ENCODE results near the gene LRRN4CL. TPM values are rescaled to one million over a fixed set of nuclear protein-coding genes. Genes with fewer than 3 reads are reported as not detected.
"Not testable (repeated sequence)": the region's sequence is repeated elsewhere in the genome, so short reads cannot be mapped to it uniquely, and the experiment has no call there.

The LRRN4CL gene
- total RNA-seq, 1 donor from 2014 or later = 0.17 TPM

- intact Hi-C loops (cut with micrococcal nuclease) = no loop called here
These were observed 20.6 kb upstream of the LRRN4CL start for GRCh38 chr11:62710001-62710345.

GRCh38 chr11:62709247-62710000, 20.1 kb upstream of the LRRN4CL start:
- intact Hi-C loops (cut with micrococcal nuclease) = loop anchor here (1.0 to 5.0 kb wide), 18 partner anchors 15 to 1478 kb away; partner anchors contain the start of genes C11orf98, CSKMT, EEF1G and EML3

DNA sequence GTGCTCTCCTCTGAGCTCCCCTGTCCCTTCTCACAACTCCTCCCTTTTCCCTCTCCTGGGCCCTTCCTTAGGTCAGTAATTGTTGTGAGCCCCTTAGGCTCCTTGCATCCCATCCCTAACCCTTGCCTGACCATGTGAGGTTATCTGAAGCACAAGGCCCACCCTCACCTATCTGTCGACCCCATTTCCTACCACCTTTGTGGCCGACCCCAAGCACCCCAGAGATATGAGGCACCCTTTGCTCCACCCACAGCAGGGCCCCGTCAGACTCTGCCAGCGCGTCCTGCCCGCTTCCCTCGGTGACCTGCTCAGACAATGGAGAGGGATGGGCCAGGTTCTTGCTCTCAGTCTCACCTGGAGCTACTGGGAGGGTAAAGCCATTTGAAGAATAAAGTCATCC, 19.5 kb upstream of the LRRN4CL start:
- intact Hi-C loops (cut with micrococcal nuclease) = loop anchor here (1.0 to 5.0 kb wide), 18 partner anchors 14 to 1479 kb away; partner anchors contain the start of genes C11orf98, CSKMT, EEF1G and EML3

DNA sequence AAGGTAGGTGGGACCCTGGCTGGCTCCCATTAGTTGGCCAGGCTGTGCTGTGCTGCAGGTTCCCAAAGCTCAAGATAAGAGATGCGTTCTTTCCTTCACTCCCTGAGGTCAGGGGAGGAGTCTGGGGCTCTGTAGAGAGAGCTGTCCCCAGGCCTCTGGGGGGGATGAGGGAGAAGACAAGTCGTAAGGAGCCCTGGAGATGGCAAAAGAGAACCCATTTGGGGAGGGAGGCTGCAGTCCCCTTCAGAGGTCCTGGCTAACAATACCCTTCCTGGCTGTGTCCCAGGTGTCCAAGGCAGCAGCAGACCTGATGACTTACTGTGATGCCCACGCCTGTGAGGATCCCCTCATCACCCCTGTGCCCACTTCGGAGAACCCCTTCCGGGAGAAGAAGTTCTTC, 19.1 kb upstream of the LRRN4CL start:
- intact Hi-C loops (cut with micrococcal nuclease) = loop anchor here (5.0 kb wide), 1 partner anchor 1479 kb away; the partner anchor contains the start of gene STIP1

DNA sequence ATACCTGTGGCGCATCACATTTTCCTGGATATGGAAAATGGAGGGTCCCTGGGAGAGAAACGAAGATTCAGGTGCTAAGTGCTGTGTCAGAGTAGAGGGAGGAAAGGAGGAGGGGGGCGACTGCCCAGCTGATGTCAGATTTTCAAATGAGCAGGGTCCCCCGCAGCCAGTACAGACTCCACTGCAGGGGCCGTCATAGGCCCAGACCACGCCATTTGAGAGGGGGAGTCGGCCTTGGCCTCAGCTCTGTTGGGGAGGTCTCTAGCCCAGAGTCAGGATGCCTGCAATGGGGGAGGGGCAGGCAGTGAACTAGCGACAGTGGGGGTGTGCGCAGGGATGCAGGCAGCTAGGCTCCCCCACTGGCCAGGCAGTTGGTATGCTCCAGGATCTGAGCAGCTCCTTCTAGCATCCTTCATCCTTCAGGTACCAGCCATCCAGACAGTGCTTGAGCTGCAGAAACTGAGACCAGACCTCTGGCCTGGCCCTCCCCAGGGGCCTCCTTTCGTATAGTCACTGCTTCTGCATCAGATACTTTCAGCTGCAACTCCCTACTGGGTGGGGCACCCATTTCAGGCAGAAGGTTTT, 18.0 kb upstream of the LRRN4CL start, which contains the start of the genes BSCL2 and GNG3:
BSCL2 (minus strand) TSS at position 148 of the 585 bp plus-strand sequence. CDS start 229 bp downstream, outside the sequence.
GNG3 (plus strand) TSS at position 400 of the 585 bp plus-strand sequence. CDS start 620 bp downstream, outside the sequence.
- intact Hi-C loops (cut with micrococcal nuclease) = loop anchor here (5.0 kb wide), 1 partner anchor 1480 kb away; the partner anchor contains the start of gene STIP1

DNA sequence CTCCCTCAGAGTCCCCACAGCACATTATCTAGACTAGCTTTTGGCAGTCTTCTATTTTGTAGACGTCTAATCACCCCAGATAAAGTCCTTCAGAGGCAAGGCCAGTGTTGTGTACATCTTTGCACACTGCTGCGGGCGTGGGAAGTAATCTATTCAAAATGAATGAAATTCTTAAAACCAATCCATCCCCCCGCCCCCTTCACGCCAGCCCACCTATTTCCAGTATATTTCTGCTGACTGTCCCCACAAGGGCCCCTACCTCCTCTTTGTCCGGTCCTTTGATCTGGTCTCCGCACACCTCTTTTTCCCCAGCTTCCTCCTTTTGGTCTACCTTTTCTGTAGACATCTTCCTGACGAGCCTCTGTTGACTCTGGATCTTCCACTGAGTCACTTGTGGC, 17.5 kb upstream of the LRRN4CL start:
- intact Hi-C loops (cut with micrococcal nuclease) = loop anchor here (1.0 to 5.0 kb wide), 3 partner anchors 61 to 1480 kb away; partner anchors contain the start of genes GANAB and STIP1

DNA sequence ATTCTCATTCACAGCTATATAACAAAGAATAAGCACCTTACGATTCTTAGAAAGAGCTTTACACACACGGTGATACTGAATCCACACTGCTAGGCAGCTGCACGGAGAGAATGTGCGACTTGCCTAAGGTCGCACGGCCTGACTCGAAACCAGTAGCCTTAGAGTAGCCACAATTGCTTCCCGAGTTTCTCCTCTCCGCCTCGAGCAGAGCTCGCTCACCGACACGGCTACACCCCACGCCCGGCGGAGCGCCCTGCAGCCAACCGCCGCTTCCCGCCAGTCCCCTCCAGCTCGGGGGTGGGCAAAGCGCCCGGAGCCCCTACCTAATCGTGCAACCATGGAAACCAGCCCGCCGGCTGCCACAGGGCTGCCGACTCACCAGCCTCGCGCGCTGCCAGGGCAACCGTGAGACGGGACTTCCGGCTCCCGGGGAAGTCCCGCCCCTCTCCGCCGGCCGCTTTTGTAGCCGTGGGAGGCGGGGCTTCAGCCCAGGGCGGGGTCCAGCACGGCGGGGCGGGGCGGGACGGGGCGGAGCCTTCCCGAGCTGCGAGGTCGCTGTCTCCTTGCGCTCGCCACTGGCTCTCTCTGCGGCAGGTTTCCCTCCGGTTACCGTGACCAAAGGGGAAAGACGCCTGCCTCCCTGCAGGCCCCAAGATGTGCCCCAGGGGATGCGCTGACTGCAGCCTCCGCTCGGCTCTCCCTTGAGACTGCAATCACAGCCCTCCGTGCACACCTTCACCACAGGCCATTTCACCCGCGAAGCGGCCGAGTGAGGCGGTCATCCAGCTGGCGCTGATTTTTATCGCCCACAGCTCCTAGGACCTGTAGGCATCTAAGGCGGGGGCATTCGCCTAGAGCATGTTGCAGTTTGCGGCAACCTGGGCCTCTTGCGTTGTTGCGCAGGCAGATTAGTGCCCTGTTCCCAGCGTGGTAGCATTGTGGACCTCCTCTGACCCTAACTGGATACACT, 16.8 kb upstream of the LRRN4CL start:
- intact Hi-C loops (cut with micrococcal nuclease) = loop anchor here (1.0 to 5.0 kb wide), 3 partner anchors 60 to 1481 kb away; partner anchors contain the start of genes GANAB and STIP1

DNA sequence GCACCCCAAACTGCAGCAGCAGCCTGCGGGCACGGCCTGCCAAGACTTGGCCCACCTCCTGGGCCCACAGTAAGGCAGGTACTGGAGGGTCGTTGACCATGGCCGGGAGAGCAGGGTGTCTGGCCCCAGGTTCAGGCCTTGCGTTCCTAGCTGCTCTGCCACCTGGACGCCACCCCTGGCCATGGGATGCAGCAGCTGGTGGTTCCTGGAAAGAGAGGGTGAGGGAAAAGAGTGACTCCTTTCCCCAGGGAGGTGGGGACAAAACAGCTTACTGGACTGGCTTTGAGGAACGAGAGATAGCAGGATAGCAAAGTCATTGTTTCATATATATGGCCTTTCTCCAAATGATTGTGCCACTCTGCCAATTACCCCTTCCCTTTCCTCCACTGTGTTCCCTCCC, 16.1 kb upstream of the LRRN4CL start:
- intact Hi-C loops (cut with micrococcal nuclease) = loop anchor here (5.0 kb wide), 1 partner anchor 1482 kb away; the partner anchor contains the start of gene STIP1

GRCh38 chr11:62703921-62704320, 14.6 kb upstream of the LRRN4CL start:
- intact Hi-C loops (cut with micrococcal nuclease) = not testable (repeated sequence)

DNA sequence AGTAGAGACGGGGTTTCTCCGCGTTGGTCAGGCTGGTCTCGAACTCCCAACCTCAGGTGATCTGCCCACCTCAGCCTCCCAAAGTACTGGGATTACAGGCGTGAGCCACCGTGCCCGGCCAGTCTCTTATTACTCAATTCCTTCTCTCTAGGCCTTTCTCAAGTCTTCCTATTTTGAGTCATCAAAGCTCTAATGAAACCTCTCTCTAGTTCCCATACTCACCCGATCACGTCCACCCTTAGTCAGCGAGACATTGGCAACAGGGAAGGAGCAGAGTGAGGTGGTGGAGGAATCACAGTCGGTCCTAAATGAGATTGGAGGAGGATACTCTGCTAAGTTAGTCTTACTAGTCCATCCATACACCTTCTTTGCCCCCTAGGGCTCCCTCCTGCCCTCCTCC, 12.9 kb upstream of the LRRN4CL start:
- intact Hi-C loops (cut with micrococcal nuclease) = no loop called here

- intact Hi-C loops (cut with micrococcal nuclease) = loop anchor here (1.0 to 2.0 kb wide), 7 partner anchors 14 to 314 kb away; partner anchors contain the start of gene EML3
These were observed 5.3 kb upstream of the LRRN4CL start for GRCh38 chr11:62694455-62695167.

DNA sequence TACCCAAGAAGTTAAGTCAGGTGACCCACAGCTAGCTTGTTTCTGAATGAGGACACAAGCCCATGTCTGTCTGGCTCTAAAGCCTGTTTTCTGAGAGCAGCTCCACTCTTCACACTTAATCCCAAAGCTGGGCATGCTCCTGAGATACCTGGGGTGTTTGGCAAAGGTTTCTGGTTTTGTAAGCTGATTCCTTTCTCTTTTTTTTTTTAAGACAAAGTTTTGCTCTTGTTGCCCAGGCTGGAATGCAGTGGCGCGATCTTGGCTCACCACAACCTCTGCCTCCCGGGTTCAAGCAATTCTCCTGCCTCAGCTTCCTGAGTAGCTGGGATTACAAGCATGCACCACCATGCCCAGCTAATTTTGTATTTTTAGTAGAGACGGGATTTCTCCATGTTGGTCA, 4.3 kb upstream of the LRRN4CL start:
- intact Hi-C loops (cut with micrococcal nuclease) = loop anchor here (1.0 to 2.0 kb wide), 7 partner anchors 13 to 313 kb away; partner anchors contain the start of gene EML3

- intact Hi-C loops (cut with micrococcal nuclease) = no loop called here
These were observed 839 bp downstream of the LRRN4CL start for GRCh38 chr11:62688491-62688890.

DNA sequence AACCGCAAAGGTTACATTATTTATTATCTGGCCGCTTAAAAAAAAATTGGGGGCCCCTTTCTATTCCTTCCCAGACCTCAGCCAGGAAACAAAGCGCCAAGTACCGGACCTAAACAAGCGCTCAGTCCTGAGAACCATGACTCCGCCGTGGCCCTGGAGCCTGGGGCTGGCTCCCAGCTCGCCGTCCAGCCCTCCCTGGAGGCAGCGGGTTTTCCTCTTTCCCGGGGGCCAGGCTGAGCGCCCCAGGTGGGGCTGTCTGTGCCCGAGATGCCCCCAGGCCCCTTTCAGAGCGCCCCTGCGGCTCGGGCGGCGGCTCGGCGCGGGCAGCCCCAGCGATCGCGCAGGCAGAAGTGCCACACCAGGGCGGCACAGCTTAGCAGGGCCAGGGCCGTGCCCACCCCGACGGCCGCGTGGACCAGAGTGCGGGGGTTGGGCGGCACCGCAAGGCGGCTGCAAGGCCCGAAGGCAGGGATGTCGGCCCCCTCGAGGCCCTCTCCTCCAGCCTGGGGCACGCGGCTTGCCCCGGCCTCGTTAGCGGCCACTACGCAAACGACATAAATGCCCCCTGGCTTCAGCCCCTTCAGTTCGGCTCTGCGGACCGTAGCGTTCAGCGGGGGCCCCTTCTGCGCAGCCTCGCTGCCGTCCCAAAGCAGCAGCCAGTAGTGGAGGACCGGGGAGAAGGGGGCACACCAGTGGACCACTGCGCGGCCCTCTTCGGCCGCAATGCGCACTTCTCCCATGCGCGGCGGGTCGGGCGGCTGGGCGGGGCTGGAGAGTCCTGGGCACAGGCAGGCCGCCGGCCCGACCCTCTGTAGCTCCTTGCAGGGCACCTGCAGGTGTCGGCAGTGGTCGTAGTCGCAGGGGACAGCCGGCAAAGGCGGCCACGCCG, 1.6 kb downstream of the LRRN4CL start:
- intact Hi-C loops (cut with micrococcal nuclease) = no loop called here

GRCh38 chr11:62682518-62682917, 6.8 kb downstream of the LRRN4CL start:
- intact Hi-C loops (cut with micrococcal nuclease) = no loop called here

- intact Hi-C loops (cut with micrococcal nuclease) = loop anchor here (1.0 kb wide), 2 partner anchors 13 to 181 kb away; no protein-coding TSS in a partner anchor
These were observed 8.5 kb downstream of the LRRN4CL start for GRCh38 chr11:62680825-62681240.

- intact Hi-C loops (cut with micrococcal nuclease) = loop anchor here (1.0 to 10.0 kb wide), 10 partner anchors 8 to 254 kb away; partner anchors contain the start of genes C11orf98, CSKMT, GANAB and HNRNPUL2
These were observed 10.3 kb downstream of the LRRN4CL start, which contains the start of gene UBXN1 for GRCh38 chr11:62678770-62679696. Gene UBXN1 (minus strand): TSS chr11:62679073. CDS start chr11:62678923, 150 bp downstream.

- intact Hi-C loops (cut with micrococcal nuclease) = loop anchor here (2.0 to 10.0 kb wide), 3 partner anchors 14 to 254 kb away; partner anchors contain the start of genes C11orf98, CSKMT and ZBTB3
These were observed 10.9 kb downstream of the LRRN4CL start for GRCh38 chr11:62678433-62678769.

All from T-helper 1 cell treated with Interleukin-12 subunit alpha and Interleukin-12 subunit beta and Interleukin-4 antibody, amounts not matched to agents 30 ng/mL and 1 ng/mL, for 36 hours (primary cell).